ENCODE results near the gene RNFT2.

The RNFT2 gene

GRCh38 chr12:116838365-116838764 is 100.2 kb downstream of the RNFT2 start:
- DNase-seq: no peak

- no peak for DNase-seq
Measured at GRCh38 chr12:116839287-116839830, 101.2 kb downstream of the RNFT2 start.

- no peak for DNase-seq
Measured at GRCh38 chr12:116843085-116843484, 105.0 kb downstream of the RNFT2 start.

- DNase-seq: no peak
Measured at GRCh38 chr12:116849216-116849615, 111.1 kb downstream of the RNFT2 start.

- DNase-seq: no peak
Measured at GRCh38 chr12:116852303-116852702, 114.2 kb downstream of the RNFT2 start.

- DNase-seq: no peak
Measured at GRCh38 chr12:116853507-116853906, 115.4 kb downstream of the RNFT2 start.

GRCh38 chr12:116855744-116856470 is 117.8 kb downstream of the RNFT2 start:
- DNase-seq: no peak

- no peak for DNase-seq
Measured at GRCh38 chr12:116856729-116857128, 118.6 kb downstream of the RNFT2 start.

- no peak for DNase-seq
Measured at GRCh38 chr12:116859079-116859478, 121.0 kb downstream of the RNFT2 start.

- no peak for DNase-seq
Measured at GRCh38 chr12:116860263-116860662, 122.1 kb downstream of the RNFT2 start.

- peak in 1 of 2 donors; percentile 38 for DNase-seq
Measured at GRCh38 chr12:116861320-116861719, 123.2 kb downstream of the RNFT2 start.

- DNase-seq: no peak
Measured at GRCh38 chr12:116862167-116862566, 124.1 kb downstream of the RNFT2 start.

GRCh38 chr12:116863275-116863767 is 125.2 kb downstream of the RNFT2 start:
- DNase-seq: no peak

- no peak for DNase-seq
Measured at GRCh38 chr12:116864371-116865160, 126.5 kb downstream of the RNFT2 start.

GRCh38 chr12:116867523-116867922 is 129.4 kb downstream of the RNFT2 start:
- no peak for DNase-seq

- no peak for DNase-seq
Measured at GRCh38 chr12:116870306-116870705, 132.2 kb downstream of the RNFT2 start.

GRCh38 chr12:116874324-116874995 is 136.3 kb downstream of the RNFT2 start:
- DNase-seq: no peak

GRCh38 chr12:116876151-116876869 is 138.2 kb downstream of the RNFT2 start:
- DNase-seq: no peak

GRCh38 chr12:116878567-116879508 is 140.7 kb downstream of the RNFT2 start:
- no peak for DNase-seq

- no peak for DNase-seq
Measured at GRCh38 chr12:116879509-116880212, 141.5 kb downstream of the RNFT2 start.
